ENCODE results near the gene LPCAT3.

LPCAT3 gene

DNA sequence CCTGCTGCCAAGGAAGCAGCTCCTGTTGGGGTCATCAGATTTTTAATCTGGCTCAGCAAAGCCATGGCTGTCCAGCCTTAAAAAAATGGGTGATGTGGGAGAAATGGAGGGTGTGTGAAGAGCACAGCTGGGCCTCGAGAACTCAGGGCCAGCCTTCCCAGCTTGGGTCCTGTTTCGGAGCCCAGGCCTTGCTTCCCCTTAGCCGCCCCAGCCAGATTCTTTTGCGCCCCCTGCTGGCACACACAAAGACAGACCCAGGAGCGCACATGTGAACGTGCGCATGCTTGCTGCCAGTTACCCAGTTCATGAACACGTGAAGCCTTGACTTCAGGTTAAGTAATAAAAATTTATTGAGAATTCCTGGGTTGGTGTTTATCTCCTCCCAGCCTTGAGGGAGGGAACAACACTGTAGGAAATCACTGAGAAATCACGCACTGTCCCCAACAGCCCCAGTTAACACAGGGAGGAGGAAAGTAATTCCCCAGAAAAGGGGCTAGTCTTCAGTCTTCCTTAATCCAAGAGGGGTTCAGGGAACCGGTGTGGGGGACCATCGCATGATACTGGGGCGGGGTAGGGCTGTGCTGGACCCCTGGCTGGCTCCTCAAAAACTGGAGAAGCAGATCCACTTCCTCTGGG, 53.1 kb downstream of the LPCAT3 start:
- peak; percentile 94 for DNase-seq (ENCODE audit: low read depth)
- TF ChIP-seq CTCF (IDR thresholded peaks at IDR 0.05; ENCODE audit: insufficient read depth, low read depth, low read length, missing control alignments), result peak; percentile 92
- no peak overlapping the region for H3K4me3 ChIP-seq (ENCODE audit: low read depth, low read length)

DNA sequence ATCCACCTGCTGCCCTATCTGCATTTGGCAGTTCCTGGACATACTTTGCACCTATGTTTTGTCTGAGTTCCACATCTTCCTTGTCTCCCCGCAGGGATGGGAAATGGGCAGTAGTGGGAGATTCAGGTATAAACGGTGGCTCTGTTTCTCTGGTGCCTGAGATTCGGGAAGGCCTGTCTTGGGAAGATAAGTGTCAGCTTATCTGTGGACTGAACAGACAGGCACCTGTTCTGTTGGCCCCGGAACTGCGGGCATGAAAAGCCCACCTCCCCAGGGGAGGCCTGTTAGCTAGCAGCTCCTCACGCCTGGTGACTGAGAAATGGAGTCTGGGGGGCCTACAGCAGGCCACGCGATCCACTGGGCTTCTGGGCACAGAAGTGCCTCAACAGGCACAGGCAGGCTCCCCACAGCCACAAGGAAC, 53.7 kb downstream of the LPCAT3 start:
- no peak overlapping the region for H3K4me3 ChIP-seq (ENCODE audit: low read depth, low read length)
- no peak for TF ChIP-seq CTCF (IDR thresholded peaks at IDR 0.05; ENCODE audit: insufficient read depth, low read depth, low read length, missing control alignments)
- no peak for DNase-seq (ENCODE audit: low read depth)

- no peak for DNase-seq (ENCODE audit: low read depth)
- TF ChIP-seq CTCF (IDR thresholded peaks at IDR 0.05; ENCODE audit: insufficient read depth, low read depth, low read length, missing control alignments), result no peak
- H3K4me3 ChIP-seq (ENCODE audit: low read depth, low read length), result no peak overlapping the region
Measured at GRCh38 chr12:6963791-6964413, 54.4 kb downstream of the LPCAT3 start.

- H3K4me3 ChIP-seq (ENCODE audit: low read depth, low read length), result no peak overlapping the region
- TF ChIP-seq CTCF (IDR thresholded peaks at IDR 0.05; ENCODE audit: insufficient read depth, low read depth, low read length, missing control alignments), result no peak
- DNase-seq (ENCODE audit: low read depth), result no peak
Measured at GRCh38 chr12:6963016-6963731, 55.1 kb downstream of the LPCAT3 start.

DNA sequence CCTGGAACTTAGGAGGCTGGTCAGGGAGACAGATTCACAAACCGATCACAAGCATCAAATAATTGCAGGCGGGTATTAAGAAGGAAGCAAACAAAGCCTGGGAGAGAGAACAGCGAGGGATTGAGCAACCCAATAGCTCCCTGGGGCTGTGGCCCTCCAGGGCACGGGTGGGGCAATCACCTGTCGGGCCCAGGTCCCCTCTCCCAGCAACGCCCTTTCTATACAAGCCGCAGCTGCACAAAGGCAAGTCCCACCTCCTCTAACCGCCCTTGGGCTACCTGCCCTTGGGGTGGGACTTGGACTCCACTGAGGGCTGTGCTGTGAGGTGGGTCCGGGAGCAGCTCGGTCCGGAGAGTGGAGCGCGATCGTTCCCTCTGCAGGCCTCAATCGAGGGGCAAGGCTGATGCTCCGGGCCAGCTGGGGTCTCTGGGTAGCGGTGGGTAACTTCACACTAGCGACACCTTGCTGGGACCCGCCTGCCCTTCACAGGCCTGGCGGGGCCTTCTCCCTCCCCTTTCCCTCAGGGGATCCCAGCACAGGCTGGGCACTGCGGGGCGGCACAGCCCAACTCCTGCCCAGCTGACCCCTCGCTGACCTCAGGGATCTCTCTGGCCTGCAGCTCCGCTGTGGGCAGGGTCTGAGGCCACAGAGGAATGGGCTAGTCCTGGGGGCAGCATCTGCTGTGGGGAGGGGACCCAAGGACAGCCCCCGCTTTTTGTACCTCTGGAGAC, 55.8 kb downstream of the LPCAT3 start:
- peak overlapping the region; percentile 76 for H3K4me3 ChIP-seq (ENCODE audit: low read depth, low read length)
- no peak for DNase-seq (ENCODE audit: low read depth)
- TF ChIP-seq CTCF (IDR thresholded peaks at IDR 0.05; ENCODE audit: insufficient read depth, low read depth, low read length, missing control alignments), result no peak

DNA sequence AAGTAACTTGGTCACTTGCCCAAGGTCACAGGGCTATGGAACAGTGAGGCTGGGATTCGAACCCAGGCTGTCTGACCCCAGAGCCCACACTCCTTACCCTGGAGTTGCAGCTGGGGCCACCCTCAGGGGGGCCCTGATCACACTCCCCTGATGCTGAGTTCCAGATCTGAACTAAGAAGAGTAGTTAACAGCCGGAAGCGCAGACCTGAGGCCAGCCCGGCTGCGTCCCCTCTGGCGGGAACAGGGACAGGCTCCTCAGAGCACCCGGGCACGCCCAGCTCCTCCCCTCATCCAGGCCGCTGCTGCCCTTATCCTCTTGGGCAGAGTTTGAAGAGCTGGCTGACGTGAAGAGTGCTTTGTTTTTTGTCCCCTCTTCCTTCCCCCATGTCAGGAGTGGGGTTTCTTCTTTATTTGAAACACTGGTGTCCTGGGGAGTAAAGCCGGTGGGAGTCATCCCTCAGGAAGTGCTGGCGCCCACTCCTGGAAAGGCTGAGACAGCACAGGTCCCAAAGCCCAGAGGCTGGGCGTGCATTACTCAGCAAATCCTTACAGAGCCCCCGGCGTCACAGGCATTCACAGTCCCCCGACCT, 56.5 kb downstream of the LPCAT3 start:
- peak; percentile 38 for TF ChIP-seq CTCF (IDR thresholded peaks at IDR 0.05; ENCODE audit: insufficient read depth, low read depth, low read length, missing control alignments)
- H3K4me3 ChIP-seq (ENCODE audit: low read depth, low read length), result peak overlapping the region; percentile 76
- DNase-seq (ENCODE audit: low read depth), result peak; percentile 91

Measured in GM12865 (cell line).